Activated naive CD8-positive, alpha-beta T cell treated with anti-CD3 and anti-CD28 coated beads, Interleukin-2, amount 50 U/mL, for 24 hours (primary cell): ENCODE measurements around the gene SLCO1A2.

Experiments used
- ATAC-seq: fragments of 150-1000 bp; cut with Tn5 transposase; one replicate; pipeline ENCODE4 v1.10.0; 2021
- DNase-seq: peaks from one replicate; pipeline ENCODE4 v3.0.0; 2021
- H3K27ac Mint-ChIP-seq: one replicate; pipeline ENCODE4 v1.8.0; 2021; ENCODE audit warnings: mild to moderate bottlenecking, mixed read lengths
- H3K27me3 Mint-ChIP-seq: one replicate; pipeline ENCODE4 v1.8.0; 2021; ENCODE audit warnings: mixed read lengths
- H3K36me3 Mint-ChIP-seq: one replicate; pipeline ENCODE4 v1.8.0; 2021; ENCODE audit warnings: low read depth, mixed read lengths
- H3K4me1 Mint-ChIP-seq: one replicate; pipeline ENCODE4 v1.8.0; 2021; ENCODE audit warnings: mixed read lengths
- H3K4me3 Mint-ChIP-seq: one replicate; pipeline ENCODE4 v1.8.0; 2021; ENCODE audit warnings: mild to moderate bottlenecking, moderate library complexity, mixed read lengths
- H3K9me3 Mint-ChIP-seq: one replicate; pipeline ENCODE4 v1.8.0; 2021; ENCODE audit warnings: mixed read lengths

The SLCO1A2 gene

DNA sequence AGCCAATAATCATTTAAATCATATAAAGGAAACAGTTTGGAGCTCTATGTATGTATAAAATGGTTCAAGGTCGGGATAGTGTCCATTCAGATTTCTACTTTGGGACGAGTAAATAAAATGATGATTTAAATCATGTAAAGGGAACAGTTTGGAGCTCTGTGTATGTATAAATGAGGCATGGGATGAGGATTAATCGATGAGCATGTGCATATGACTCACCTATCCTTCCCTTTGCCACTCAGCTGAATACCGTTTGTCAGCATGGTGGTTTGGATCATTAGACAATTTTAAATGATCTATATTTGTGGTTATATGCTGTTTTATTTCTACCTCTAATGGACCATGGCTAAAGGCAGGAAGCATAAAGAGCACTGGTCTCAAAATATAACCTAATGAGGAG, 7.1 kb upstream of the SLCO1A2 start:
- no peaks in the 10 kb centered on the region for H3K36me3 Mint-ChIP-seq
- H3K4me3 Mint-ChIP-seq: no peak overlapping the region
- H3K27me3 Mint-ChIP-seq: peaks cover 6% of the 10 kb centered on the region
- H3K4me1 Mint-ChIP-seq: peaks cover 5% of the 10 kb centered on the region
- H3K9me3 Mint-ChIP-seq: no peaks in the 10 kb centered on the region
- no peak for ATAC-seq
- no peak overlapping the region for H3K27ac Mint-ChIP-seq
- DNase-seq: no peak

DNA sequence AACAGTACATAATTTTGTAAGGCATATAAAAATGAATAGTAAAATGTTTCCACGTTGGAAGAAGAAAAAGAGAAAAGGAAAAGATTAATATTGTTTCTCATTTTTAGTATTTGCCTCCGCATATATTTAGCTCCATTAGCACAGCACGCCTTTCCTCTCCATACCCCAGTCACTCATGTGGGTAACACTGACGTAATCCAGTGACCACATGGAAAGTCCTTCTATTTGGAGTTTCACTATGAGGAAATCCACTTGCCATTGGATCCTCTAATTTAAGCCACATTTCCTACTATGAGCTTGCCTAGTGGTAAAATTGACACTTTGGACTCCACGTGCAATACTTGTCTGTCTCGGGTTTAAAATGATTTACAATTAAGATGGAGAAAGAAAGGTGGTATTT, 5.7 kb upstream of the SLCO1A2 start:
- ATAC-seq (peak; percentile 49), DNase-seq (no peak)
- H3K4me3 Mint-ChIP-seq: no peak overlapping the region
- no peak overlapping the region for H3K27ac Mint-ChIP-seq
- H3K27me3 Mint-ChIP-seq: peaks cover 8% of the 10 kb centered on the region
- peaks cover 5% of the 10 kb centered on the region for H3K4me1 Mint-ChIP-seq
- H3K36me3 Mint-ChIP-seq: no peaks in the 10 kb centered on the region
- no peaks in the 10 kb centered on the region for H3K9me3 Mint-ChIP-seq

DNA sequence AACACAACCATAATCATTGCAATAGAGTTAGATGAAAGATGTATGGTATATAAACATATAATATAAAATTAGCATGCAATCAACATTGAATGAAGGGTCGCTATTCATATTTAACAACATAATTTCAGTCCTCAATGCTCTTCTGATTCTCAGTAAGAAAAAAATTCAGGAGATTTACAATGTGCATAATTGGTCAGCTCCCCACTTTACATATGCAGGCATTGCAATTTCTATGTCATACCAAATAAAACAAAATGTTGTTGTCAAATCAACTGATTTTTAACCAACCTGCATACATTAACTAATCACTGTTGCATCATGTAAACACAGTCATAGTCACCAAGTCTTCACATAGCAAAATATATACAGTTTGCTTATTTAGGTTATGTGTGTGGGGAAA, 5.2 kb upstream of the SLCO1A2 start:
- Mint-ChIP-seq H3K4me1 (peaks cover 5% of the 10 kb centered on the region), H3K4me3 (no peak overlapping the region), H3K36me3 (no peaks in the 10 kb centered on the region), H3K27ac (no peak overlapping the region), H3K27me3 (peaks cover 8% of the 10 kb centered on the region), H3K9me3 (no peaks in the 10 kb centered on the region)
- no peak for DNase-seq
- no peak for ATAC-seq

DNA sequence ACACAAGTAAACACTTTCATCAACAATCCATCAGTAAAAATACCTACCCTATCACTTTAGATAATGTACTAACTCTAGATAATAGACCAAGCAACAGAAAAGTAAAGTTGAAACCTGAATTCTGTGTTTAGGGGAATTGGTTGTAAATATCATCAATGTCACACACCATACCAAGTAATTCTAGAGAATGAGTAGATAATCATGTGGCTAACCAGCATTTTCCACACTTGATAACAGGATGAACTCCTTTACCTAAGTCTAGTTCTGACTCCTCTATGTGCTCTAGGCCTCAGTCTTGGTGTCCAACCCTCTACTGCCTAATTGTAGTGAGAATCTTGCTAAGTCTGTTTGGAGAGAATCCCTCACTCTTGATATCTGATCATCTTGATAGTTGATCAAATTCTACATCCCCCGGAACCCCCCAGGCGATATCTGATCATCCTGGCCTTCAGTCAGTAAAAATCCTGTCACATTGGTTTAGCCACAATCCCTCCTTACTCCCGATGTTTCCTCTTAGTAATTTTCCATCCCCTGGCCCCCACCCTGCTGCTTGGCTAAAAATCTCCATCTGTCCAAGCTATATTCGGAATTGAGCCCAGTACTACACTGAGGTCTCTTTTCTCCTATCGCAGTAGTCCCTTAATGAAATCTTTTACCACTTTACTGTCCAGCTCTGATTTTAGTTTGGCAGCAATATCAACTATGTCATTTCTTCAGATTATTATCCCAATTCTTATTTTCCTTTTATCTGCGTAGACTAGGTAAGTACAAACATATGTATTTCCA, 3.4 kb upstream of the SLCO1A2 start:
- Mint-ChIP-seq H3K36me3 (no peaks in the 10 kb centered on the region), H3K4me1 (peaks cover 5% of the 10 kb centered on the region), H3K4me3 (no peak overlapping the region), H3K27ac (no peak overlapping the region), H3K27me3 (peaks cover 8% of the 10 kb centered on the region), H3K9me3 (no peaks in the 10 kb centered on the region)
- peak; percentile 40 for ATAC-seq
- DNase-seq: no peak

DNA sequence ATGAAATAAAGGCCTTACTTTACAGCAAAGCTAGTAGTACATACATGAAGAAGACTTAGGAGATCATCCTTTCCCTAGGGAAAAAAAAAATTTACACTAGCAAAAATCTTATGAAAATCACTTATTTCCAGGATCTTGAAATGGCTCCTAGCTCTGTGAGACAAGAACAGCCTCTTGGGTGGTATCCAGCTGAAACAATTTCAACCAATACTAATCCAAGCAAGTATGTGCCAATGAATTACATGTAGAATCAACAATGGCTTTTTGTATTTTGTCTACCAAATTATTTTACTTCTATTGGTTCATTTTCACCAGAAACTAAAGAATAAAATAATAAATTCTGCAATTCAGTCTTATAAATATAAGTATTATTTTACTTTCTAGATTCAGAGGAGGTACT, 2.7 kb upstream of the SLCO1A2 start:
- Mint-ChIP-seq H3K9me3 (no peaks in the 10 kb centered on the region), H3K27me3 (peaks cover 8% of the 10 kb centered on the region), H3K27ac (no peak overlapping the region), H3K4me1 (peaks cover 5% of the 10 kb centered on the region), H3K4me3 (no peak overlapping the region), H3K36me3 (no peaks in the 10 kb centered on the region)
- DNase-seq (no peak), ATAC-seq (no peak)

DNA sequence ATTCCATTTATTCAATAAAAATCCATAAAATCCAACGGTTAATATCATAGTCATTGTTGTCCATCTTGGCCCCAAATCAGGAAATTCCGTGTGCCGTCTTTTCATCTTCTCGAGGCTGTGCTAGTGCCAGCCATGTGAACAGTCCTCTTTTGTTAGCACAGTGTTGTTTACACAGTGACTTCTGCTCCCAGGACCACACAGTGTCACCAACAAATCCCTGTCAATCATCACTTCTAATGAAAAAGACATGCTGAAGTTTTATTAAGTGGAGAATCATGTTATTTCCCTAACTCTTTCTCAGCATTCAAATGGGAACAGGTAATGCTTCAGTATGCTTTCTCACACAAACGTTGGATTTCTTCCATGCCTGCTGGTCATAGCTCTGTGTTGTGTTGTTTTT, 1.9 kb upstream of the SLCO1A2 start:
- no peaks in the 10 kb centered on the region for H3K36me3 Mint-ChIP-seq
- H3K9me3 Mint-ChIP-seq: peaks cover under 1% of the 10 kb centered on the region
- no peak for ATAC-seq
- no peak overlapping the region for H3K27ac Mint-ChIP-seq
- H3K27me3 Mint-ChIP-seq: peaks cover 5% of the 10 kb centered on the region
- H3K4me1 Mint-ChIP-seq: peaks cover 5% of the 10 kb centered on the region
- no peak overlapping the region for H3K4me3 Mint-ChIP-seq
- no peak for DNase-seq

DNA sequence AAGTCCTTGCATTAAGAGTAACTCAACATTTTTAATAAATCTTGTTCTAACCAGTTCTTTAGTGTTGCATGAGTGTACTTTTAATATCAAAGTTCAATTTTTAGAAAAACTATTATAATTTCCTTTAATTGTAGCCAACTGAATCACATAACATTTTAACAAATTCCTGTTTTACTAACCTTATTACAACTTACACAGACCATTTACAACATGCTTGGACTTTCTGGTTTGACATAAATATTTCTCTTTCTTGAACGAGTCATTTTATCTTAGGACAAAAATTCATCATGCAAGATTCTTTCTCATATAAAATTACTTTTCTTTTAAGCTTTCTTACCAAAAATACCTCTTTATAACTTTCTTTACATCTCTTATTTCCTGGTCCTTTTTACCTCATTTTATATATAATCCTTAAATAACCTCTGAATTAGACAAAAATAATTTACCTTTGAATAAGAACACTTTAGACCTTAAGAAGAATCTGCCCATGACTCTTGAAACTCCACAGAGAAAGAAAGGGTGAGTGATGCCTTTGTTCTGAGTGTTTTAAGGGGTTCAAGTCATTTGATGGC, 3.9 kb downstream of the SLCO1A2 start:
- ATAC-seq (no peak), DNase-seq (no peak)
- Mint-ChIP-seq H3K36me3 (peaks cover 3% of the 10 kb centered on the region), H3K9me3 (peaks cover 25% of the 10 kb centered on the region), H3K27me3 (no peaks in the 10 kb centered on the region), H3K4me1 (no peaks in the 10 kb centered on the region), H3K4me3 (no peak overlapping the region), H3K27ac (no peak overlapping the region)

DNA sequence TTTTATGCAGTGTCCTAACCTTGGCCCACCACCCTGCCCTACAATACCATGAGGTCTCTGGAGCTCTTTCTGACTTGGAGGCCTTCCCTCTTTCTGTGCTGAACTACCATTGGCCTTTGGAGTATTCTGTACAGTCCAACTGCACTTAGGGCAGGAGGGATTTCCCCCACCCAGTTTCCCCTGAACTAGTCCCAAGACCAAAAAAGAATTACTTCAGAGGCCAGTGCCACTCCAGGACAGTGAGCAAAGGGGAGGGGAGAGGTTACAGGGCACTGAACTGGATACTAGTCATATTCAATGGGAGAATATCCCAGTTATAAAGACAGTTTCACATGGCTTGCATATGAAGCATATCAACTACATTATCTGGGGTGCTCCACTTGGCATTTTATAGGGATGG, 6.1 kb downstream of the SLCO1A2 start:
- H3K4me1 Mint-ChIP-seq: no peaks in the 10 kb centered on the region
- H3K36me3 Mint-ChIP-seq: peaks cover 3% of the 10 kb centered on the region

DNA sequence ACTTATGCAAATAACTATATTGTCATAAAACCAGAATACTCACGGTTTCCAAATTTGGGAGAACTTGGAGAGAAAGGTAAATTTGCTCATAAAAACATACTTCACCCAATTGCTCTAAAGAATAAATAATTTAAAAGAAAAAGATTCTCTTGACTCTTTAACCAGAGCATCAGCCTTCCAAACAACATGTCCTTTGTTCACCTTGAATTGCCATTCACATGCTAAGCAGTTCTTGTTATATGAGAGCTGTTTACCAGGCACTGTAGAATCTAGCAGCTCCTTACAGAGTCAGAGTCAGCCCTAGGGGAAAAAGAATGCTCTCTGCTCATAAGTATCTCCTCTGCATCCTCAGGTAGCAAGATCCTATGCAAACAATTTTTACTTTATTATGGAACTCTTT, 10.2 kb downstream of the SLCO1A2 start:
- no peak overlapping the region for H3K4me3 Mint-ChIP-seq
- no peak overlapping the region for H3K27ac Mint-ChIP-seq
- no peaks in the 10 kb centered on the region for H3K4me1 Mint-ChIP-seq
- no peaks in the 10 kb centered on the region for H3K27me3 Mint-ChIP-seq
- ATAC-seq (no peak), DNase-seq (no peak)
- H3K36me3 Mint-ChIP-seq: peaks cover 3% of the 10 kb centered on the region
- peaks cover 13% of the 10 kb centered on the region for H3K9me3 Mint-ChIP-seq

More for the DNA sequence above, 6.1 kb downstream of the SLCO1A2 start:
- no peaks in the 10 kb centered on the region for H3K27me3 Mint-ChIP-seq
- DNase-seq (no peak), ATAC-seq (no peak)
- H3K9me3 Mint-ChIP-seq: peaks cover 25% of the 10 kb centered on the region
- H3K4me3 Mint-ChIP-seq: no peak overlapping the region
- no peak overlapping the region for H3K27ac Mint-ChIP-seq

DNA sequence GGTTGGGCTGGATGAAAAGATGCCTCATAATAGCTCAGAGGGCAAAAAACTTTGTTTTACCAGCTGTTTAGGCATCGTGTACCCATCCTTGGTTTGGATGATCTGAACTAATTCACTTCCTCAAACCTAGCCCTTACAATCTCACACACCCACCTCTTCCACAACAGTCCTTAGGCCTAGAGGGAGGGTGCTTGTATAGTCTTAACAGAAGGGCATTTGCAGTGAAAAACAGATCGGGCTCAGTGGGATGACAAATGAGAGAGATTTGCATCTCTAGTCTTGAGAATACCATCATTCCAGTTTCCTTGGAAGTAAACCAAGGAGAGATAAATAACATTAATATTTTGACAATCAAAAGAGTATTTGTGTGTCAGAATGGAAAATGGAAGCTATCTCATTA, 11.0 kb downstream of the SLCO1A2 start:
- ATAC-seq (no peak), DNase-seq (no peak)
- Mint-ChIP-seq H3K4me1 (no peaks in the 10 kb centered on the region), H3K27ac (no peak overlapping the region), H3K4me3 (no peak overlapping the region), H3K36me3 (peaks cover 3% of the 10 kb centered on the region), H3K27me3 (no peaks in the 10 kb centered on the region), H3K9me3 (peaks cover 13% of the 10 kb centered on the region)

DNA sequence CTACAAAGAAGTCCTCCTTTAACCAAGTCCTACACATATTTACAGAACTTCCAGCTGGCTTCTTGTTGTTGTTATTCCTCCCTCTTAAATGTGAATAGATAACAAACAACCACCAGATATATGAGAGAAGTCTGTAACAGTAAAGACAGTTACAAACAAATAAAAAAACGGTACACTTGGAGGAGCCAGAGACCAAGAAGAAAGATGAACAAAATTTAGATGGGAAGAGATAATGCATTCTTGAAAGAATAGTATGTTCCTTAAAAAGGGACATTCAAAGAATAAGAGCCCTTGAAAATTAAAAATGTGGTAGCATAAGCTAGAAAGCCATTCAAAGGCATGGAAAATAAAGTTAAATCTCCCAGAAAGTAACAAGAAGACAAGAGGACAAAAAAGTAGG, 25.9 kb downstream of the SLCO1A2 start:
- Mint-ChIP-seq H3K4me1 (no peaks in the 10 kb centered on the region), H3K4me3 (no peak overlapping the region), H3K27me3 (peaks cover 6% of the 10 kb centered on the region), H3K9me3 (no peaks in the 10 kb centered on the region), H3K27ac (no peak overlapping the region), H3K36me3 (no peaks in the 10 kb centered on the region)
- no peak for DNase-seq
- no peak for ATAC-seq

DNA sequence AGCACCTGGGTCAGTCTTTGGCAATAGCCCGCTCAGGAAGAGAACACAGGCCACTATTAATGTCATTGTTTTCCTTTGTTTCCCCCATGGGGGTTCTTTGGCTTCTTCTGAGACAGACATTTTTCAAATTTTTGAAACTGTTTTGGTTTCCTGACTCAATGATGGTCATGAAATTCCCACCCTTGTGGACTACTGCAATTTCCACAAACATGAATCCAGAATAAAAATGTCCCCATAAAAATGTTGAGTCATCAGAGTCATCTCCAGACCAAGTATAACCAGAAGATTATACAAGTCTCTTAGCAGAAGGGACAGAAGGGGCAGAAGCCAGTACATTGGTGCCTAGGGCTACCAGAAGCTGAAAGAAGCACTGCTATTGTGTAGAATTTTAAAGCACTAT, 29.1 kb downstream of the SLCO1A2 start:
- H3K4me1 Mint-ChIP-seq: no peaks in the 10 kb centered on the region
- ATAC-seq: no peak
- no peaks in the 10 kb centered on the region for H3K36me3 Mint-ChIP-seq
- no peak overlapping the region for H3K4me3 Mint-ChIP-seq
- DNase-seq: no peak
- H3K27ac Mint-ChIP-seq: no peak overlapping the region
- peaks cover 11% of the 10 kb centered on the region for H3K27me3 Mint-ChIP-seq
- no peaks in the 10 kb centered on the region for H3K9me3 Mint-ChIP-seq

DNA sequence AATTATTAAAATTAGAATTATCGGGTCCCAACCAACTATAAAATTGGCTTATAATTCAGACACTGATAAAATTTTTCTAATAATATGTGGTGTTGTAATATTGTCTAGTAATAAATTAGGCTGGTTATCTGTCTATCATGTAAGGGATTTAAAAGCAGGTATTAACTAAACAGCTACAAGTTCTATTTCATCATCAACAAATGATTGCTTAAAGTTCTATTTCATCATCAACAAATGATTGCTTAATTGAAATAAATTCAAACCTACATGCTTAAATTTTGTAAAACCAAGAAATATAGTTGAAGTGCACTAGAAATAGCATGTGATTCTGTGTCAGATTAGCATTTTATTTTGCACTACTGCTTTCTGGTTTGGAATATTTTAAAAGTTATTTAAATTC, 34.1 kb downstream of the SLCO1A2 start:
- no peak overlapping the region for H3K4me3 Mint-ChIP-seq
- H3K9me3 Mint-ChIP-seq: no peaks in the 10 kb centered on the region
- H3K36me3 Mint-ChIP-seq: no peaks in the 10 kb centered on the region
- ATAC-seq (no peak), DNase-seq (no peak)
- H3K27me3 Mint-ChIP-seq: peaks cover 7% of the 10 kb centered on the region
- H3K27ac Mint-ChIP-seq: no peak overlapping the region
- peaks cover 4% of the 10 kb centered on the region for H3K4me1 Mint-ChIP-seq

DNA sequence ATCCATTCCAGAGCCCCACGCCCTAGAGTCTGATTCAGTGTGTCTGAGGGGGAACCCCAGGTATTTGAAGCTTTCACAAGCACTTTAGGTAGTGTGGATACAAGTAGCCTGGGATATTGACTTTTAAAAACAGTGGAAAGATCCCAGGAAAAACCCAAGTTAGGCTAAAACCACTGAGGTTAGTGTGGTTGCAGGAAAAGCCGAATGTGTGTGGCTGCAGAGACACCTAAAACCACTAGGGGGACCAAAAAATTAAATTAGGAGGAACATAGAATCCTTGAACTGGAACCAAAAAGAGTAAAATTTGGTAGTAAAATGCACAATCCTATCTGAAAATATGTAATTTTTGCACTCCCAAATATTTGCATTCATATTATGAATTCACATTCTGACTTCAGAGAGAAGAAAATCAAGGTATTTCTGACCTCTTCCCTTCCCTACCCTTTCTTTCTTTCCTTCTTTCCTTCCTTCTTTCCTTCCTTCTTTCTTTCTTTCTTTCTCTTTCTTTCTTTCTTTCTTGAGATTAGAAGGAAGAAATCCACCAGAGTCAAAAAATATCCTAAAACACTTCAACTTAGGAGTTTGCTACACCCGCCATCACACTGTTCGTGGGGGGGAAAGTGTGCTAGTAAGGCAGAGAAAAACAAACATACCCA, 37.8 kb downstream of the SLCO1A2 start:
- no peaks in the 10 kb centered on the region for H3K9me3 Mint-ChIP-seq
- DNase-seq (no peak), ATAC-seq (no peak)
- no peaks in the 10 kb centered on the region for H3K36me3 Mint-ChIP-seq
- peaks cover 4% of the 10 kb centered on the region for H3K4me1 Mint-ChIP-seq
- H3K27me3 Mint-ChIP-seq: peaks cover 4% of the 10 kb centered on the region
- H3K4me3 Mint-ChIP-seq: no peak overlapping the region
- H3K27ac Mint-ChIP-seq: no peak overlapping the region

DNA sequence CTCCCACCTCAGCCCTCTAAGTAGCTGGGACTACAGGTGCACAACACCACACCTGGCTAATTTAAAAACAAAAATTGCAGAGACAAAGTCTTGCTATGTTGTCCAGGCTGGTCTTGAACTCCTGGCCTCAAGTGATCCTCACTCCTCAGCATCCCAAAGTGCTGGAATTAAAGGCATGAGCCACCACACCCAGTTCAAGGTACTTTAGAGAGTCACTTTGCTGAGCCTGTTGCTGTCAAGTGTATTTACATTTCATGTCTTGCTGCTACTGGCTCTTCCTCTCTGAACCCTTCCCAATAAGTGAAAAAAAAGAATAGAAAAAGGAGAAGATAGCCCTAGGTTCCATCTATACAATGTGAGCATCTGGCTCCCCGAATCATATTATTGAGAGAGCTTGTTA, 38.4 kb downstream of the SLCO1A2 start:
- H3K4me3 Mint-ChIP-seq: no peak overlapping the region
- H3K36me3 Mint-ChIP-seq: no peaks in the 10 kb centered on the region
- DNase-seq (no peak), ATAC-seq (no peak)
- H3K4me1 Mint-ChIP-seq: peaks cover 4% of the 10 kb centered on the region
- H3K27ac Mint-ChIP-seq: no peak overlapping the region
- peaks cover 4% of the 10 kb centered on the region for H3K27me3 Mint-ChIP-seq
- no peaks in the 10 kb centered on the region for H3K9me3 Mint-ChIP-seq
